GM12892 (cell line): ENCODE data around the gene OPRL1.

Experiments
- DNase-seq: peaks from one replicate; pipeline ENCODE4 v3.0.0; 2011; ENCODE audit not compliant: insufficient read length
- FAIRE-seq: peaks from 2 replicates; lab custom pipeline; 2011; peaks lifted over from hg19 to GRCh38; lab: Jason Lieb, UNC
- POLR2A ChIP-seq: IDR thresholded peaks from 2 replicates; pipeline ENCODE4 v1.6.1; 2011; ENCODE audit warnings: low read depth, low read length, control low read depth
- POLR2AphosphoS5 ChIP-seq: IDR thresholded peaks from 2 replicates; pipeline ENCODE4 v1.6.1; 2011; ENCODE audit warnings: low read depth, low read length, control low read depth
- TAF1 ChIP-seq: IDR thresholded peaks from 2 replicates; pipeline ENCODE4 v1.6.1; 2011; ENCODE audit warnings: low read depth, mild to moderate bottlenecking, control low read depth, low read length, borderline replicate concordance

OPRL1 gene

DNA sequence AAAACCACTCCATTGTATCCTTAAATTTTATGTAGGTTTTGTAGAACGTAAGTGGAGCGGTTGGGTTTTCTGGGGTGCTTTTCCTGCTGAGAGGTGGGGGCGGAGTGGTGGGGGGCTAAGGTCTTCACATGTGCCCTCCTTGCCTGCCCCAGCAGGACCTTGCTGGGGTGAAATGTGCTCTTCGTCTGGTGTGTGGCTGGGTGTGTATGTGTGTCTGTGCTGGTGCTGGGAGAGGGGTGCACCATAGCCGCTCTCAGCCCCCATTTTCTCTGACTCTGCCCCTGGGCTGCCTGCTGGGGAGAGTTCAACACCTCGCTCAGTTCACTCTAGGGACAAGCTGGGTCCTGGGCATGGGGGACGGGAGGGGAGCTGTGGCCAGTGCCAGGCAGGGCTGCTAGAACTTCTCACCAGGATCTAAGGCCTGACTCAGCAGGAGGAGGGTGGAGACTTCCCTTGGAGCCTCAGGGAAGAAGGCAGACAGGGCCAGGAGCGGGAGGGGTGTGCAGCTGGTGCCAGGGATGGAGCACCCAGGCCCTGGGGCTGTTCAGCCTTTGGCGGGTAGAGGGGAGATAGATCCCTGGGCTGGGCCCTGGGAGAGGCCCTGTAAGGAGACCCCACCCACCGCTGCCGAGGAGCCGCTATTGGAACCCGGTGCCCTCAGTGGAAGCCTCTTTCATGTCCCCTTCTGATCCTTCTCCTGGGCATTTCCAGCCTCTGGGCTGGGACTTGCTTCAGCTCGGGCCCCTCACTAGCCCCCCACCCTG is 35.2 kb upstream of the OPRL1 start:
- TF ChIP-seq POLR2A (no peak), TAF1 (no peak), POLR2AphosphoS5 (no peak)
- no peak for DNase-seq
- FAIRE-seq: no peak

DNA sequence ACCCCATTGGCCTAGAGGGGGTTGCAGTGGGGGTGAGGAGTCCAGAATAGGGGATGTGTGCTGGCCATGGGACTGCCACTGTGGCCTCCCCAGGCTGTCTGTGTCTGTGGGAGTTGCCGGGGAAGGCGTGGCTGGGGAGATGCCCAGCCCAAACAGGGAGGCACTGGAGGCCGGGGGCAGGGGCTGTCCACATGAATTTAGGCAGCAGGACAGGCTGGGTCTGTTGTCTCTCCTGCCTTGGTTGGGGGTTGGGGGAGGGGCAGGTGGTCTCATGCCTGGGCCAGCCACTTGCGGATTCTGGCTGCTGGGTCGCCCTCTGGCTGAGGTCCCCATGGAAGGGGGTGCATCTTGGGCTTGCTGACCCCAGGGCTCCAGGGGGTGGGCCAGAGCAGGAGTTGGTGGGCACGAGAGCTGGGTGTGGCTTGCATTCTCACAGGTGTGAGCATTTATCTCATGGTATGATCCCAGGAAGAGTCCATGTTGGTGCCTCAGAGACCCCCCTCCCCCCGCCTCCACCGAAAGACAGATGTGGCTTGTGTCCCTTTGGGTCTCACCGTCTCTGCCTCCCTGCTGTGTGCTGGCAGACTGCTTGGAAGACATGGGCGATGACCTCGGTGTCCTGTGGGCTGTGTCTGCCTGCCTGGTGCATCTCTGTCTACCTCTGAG is 34.4 kb upstream of the OPRL1 start:
- FAIRE-seq (no peak), DNase-seq (no peak)
- TF ChIP-seq POLR2A (no peak), POLR2AphosphoS5 (no peak), TAF1 (no peak)

DNA sequence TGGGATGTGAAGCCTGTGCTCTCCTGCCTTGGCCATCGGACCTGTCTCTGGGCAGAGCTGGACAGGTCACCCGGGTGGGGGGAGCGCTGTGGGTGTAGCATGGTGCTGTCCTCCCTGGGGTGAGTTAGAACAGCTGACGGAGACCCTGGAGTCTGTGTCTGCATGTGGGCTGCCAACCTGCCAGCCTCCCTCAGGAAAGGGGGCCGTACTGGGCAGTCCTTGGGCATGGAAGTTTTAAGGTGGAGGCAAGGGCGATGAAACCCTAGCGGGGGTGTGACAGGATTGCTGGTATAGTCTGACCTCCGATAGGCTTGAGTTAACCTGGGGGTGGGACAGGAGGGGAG is 32.9 kb upstream of the OPRL1 start:
- no peak for DNase-seq
- TF ChIP-seq TAF1 (no peak), POLR2AphosphoS5 (no peak), POLR2A (no peak)
- no peak for FAIRE-seq

DNA sequence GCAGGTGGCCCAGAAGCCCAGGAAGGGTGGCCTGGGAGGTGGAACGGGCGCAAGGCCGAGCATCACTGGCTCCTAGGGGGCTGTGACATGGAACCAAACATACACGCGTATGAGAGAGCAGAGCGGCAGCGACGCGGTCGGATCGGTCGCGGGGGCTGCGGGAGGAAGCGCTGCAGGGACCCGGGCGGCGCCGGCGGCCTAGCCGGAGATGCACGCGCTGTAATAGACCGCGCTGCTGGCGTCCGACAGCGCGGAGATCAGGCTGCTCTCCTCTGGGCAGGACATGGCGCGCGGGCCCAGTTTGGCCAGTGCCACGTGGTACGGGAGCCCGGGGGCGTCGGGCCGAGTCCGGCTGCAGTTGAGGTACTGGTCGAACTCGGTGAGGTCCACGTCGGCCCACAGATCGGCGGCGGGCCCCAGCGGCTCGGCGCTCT is 31.9 kb upstream of the OPRL1 start:
- DNase-seq (no peak), FAIRE-seq (no peak)
- TF ChIP-seq POLR2AphosphoS5 (no peak), POLR2A (no peak), TAF1 (no peak)

DNA sequence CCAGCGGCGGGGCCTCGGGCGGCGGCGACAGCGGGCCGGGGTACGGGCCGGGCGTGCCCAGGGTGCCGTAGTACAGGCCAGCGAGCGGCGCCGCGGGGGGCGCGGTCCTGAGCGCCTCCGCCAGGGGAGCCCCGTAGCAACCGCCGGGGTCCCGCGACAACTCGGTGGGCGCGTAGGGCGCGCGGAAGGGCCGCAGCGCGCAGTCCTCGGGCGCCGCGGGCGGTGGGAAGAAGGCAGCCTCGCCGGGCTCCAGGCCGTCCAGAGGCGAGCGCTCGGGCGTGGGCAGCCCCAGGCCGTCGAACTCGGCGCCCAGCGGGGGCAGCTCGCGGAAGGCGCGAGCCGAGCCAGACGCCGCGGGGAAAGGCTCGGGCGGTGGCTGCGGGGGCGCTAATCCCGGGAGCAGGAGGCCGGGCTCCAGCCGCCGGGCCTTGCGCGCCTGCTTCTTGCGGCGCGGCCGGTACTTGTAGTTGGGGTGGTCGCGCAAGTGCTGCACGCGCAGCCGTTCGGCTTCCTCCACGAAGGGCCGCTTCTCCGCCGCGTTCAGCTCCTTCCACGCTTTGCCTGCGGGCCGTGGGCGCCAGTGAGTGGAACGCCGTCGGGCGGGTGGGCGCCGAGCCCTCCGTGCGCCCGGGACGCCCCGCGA is 31.4 kb upstream of the OPRL1 start:
- no peak for DNase-seq
- FAIRE-seq: no peak
- TF ChIP-seq POLR2AphosphoS5: no peak
- TF ChIP-seq TAF1: no peak
- TF ChIP-seq POLR2A: no peak

DNA sequence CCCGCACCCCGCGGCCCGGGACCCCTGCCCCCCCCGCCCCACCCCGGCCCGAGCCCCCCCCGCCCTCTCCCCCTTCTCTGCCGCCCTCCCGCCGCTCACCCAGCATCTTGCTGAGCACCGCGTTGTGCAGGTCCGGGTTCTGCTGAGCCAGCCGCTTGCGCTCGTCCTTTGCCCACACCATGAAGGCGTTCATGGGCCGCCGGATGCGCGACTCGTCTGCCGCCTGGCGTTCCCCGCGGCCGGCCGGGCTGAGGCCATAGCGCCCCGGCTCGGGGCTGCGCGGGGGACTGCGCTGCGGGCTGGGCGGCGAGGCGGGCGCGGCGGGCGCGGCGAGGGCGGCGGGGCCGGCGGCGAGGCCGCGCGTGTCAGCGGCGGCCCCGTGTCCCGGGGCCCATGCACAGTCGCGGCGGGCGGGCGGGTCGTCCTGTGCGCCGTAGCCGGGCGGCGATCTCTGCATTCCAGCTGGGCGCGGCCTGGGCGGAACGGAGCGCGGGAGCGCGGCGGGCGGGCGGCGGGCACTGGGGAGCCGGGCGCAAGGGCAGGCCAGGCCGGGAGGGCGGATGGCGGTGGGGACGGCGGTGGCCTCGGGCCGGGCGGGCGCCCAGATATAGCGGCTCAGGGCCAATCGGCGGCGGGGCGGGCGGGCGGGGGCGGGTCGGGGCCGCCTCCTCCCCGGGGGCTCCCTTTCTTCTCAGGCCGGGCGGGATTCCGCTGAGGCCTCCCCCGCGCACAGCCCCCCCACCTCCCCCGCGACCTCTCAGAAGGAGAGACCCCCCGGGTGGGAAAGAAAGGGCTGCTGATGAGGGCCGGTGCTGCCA is 30.6 kb upstream of the OPRL1 start, which contains the start of gene SOX18:
Gene SOX18, minus strand, starts transcription at position 580 of the 818 bp plus-strand sequence. Its CDS starts 123 bp downstream, at position 457.
- TF ChIP-seq POLR2A: no peak
- TF ChIP-seq TAF1: no peak
- TF ChIP-seq POLR2AphosphoS5: no peak
- DNase-seq (no peak), FAIRE-seq (no peak)

DNA sequence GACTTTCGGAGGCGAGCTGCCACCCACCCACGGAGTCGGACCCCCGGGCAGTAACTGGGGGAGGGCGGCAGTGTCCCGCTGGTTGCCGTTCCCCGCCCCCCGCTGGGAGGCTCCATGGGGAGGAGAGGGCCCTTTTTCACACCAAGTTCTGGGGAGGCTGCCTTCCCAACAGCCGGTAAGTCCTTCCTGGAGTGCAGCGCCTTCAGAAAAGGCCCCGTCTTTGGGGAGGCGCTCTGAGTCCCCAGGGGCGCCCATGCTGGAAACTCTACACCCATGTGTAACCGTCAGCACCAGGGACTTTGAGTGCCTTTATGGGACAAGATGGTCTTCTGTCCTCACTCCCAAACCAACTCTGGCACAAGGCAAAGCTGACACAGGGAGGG is 30.0 kb upstream of the OPRL1 start:
- FAIRE-seq (no peak), DNase-seq (no peak)
- no peak for TF ChIP-seq POLR2A
- TF ChIP-seq TAF1: no peak
- no peak for TF ChIP-seq POLR2AphosphoS5

DNA sequence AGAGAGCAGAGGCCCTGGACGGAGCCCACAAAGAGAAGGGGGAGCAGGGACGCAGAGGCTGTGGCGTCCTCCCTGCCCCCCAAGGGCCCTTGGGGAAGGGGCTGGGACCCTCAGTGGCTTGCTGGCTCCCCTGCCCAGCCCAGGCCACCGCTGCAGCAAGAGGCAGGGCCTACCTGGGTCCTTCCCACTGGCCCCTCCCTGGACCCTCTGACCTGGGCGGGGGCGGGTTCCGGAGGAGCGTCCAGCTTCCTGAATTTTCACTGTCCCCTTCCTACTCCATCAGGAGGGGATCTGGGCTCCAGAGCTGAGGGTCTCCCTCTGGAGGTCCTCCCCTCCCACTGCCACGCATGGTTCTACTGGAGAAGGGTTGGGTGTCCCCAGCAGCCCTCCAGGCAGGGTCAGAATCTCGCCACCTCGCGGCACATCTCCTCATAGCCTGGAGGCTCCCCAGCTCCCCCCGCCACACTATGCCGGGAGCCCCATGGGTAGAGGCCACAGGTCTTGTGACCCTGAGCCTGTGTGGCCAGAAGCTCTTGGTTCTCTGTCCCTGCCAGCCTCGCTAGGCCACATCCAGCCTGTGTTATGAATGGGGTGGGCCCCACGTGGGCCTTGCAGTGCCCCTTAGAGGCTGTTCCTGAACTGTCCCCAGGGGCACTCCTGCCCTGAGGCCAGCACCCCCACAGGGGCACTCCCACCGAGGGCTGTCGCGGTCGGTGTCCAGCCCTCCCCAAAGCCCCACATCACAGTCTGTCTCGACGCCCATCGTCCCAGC is 29.4 kb upstream of the OPRL1 start:
- no peak for FAIRE-seq
- TF ChIP-seq POLR2AphosphoS5 (no peak), POLR2A (no peak), TAF1 (no peak)
- DNase-seq: no peak

DNA sequence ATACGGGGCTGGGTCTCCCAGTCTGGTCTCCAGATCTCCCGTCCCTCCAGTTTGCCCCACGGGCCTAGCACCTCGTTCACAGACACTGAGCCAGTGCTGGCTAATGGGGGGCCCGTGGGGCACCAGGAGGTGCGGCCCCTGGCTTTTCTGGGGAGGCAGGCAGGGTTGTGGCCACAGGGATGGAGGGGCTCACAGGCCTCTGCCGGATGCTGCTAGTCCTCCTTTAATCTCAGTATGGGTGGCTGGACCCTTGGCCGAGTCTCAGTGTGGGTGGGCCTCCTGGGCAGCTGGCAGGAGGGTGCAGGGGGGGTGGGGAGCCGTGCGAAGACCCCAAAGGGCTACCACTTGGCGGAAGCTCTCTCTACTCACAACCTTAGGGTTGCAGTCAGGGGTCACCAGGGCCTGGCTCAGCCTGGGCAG is 28.8 kb upstream of the OPRL1 start:
- TF ChIP-seq POLR2A (no peak), POLR2AphosphoS5 (no peak)
- DNase-seq: no peak
- no peak for FAIRE-seq

DNA sequence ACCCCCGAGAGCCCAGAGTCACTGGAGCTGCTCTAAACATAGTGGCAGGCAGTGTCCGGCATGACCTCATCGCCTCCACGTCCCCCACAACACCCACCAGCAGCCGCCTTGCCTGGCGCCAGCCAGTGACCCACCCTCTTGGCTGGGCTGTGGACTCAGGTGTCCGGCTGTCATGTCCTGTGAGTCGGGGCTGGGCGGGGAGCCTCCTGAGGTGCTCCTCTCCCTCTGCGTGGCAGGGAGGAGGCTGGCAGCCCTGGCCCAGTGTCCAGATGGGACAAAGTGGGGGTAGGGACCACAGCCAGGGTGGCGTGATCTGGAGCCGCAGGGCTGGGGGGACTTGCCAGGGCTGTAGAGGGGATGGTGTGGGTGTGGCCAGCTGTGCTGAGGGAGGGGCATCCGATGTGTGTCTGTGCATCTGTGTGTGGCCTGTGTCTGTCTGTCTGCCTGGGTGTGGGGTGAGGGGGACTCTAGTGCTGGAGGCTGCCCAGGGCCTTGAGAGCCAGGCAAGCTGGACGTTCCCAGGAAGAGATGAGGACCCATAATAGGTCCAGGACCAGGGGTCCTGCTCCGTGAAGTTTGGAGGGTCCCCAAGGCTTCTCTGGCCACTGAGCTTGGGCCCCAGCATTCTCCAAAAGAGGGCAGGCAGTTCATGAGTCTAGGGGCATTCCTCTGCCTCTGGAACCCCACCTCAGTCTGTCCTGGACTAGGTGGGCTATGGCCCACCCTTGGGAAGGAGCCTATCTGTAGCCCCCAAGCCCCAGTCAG is 28.1 kb upstream of the OPRL1 start:
- TF ChIP-seq POLR2AphosphoS5 (no peak), TAF1 (no peak), POLR2A (no peak)
- FAIRE-seq: no peak
- DNase-seq: no peak

DNA sequence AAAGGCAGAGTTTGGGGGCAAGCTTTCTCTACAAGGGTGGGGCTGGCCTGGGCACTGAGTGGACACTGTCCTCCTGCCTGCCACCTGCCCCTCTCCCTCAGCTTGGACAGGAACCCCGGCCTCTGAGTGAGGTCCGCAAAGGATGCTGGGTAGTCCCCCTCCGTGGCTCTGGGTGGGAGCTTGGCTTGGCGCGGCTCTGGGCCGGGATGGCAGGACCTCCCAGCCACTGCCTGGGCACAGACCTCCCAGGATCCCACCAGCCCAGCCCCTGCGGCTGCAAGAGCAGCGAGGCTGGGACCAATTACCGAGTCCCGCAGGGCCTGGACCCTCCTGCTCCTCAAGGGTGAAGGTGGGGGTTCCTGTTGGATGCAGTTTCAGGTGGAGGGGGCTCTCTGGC is 27.6 kb upstream of the OPRL1 start:
- DNase-seq (no peak), FAIRE-seq (no peak)
- TF ChIP-seq POLR2A (no peak), TAF1 (no peak)
